Vagina (tissue), 2 donors: ENCODE measurements around the gene SMCO1. TPM values are rescaled to one million over a fixed set of nuclear protein-coding genes. Genes with fewer than 3 reads are reported as not detected.

Source experiments
- DNase-seq, 2 donors: peaks; one replicate each; pipeline ENCODE4 v3.0.0-alpha.2; 2017; ENCODE audit errors: extremely low spot score in 2 of 2
- H3K27ac ChIP-seq: fragments of 200-600 bp; sonication (generic); one replicate; pipeline ENCODE4 v1.5.1; 2019
- H3K27me3 ChIP-seq: fragments of 200-600 bp; sonication (generic); one replicate; pipeline ENCODE4 v1.5.1; 2019
- H3K36me3 ChIP-seq, 2 donors: fragments of 200-600 bp; sonication (generic); one replicate each; pipeline ENCODE4 v1.5.1; 2017 to 2019
- H3K4me1 ChIP-seq: fragments of 200-600 bp; sonication (generic); one replicate; pipeline ENCODE4 v1.5.1; 2019
- H3K4me3 ChIP-seq, 2 donors: fragments of 200-600 bp; sonication (generic); 1 replicate in 1 of 2; 2 replicates in 1 of 2; pipeline ENCODE4 v1.5.1; 2016 to 2019
- H3K9me3 ChIP-seq: fragments of 200-600 bp; sonication (generic); one replicate; pipeline ENCODE4 v1.5.1; 2019
- POLR2A ChIP-seq, 2 donors: fragments of 450-650 bp; IDR thresholded peaks; one replicate each; pipeline ENCODE4 v1.6.1; 2017; ENCODE audit warnings: antibody characterized with exemption in 2 of 2, mild to moderate bottlenecking in 2 of 2, moderate library complexity in 2 of 2
- POLR2AphosphoS5 ChIP-seq, 2 donors: sonication (generic); formaldehyde crosslinking; IDR thresholded peaks; one replicate each; pipeline ENCODE4 v1.9.0; 2017; ENCODE audit warnings: antibody characterized with exemption in 2 of 2, mild to moderate bottlenecking in 2 of 2, low read depth in 1 of 2; ENCODE audit not compliant: insufficient read depth in 1 of 2
- intact Hi-C: fragments of 100-400 bp; cut with DNase I; formaldehyde crosslinking; loops from one replicate; pipeline ENCODE4 v1.15.1; 2023
- total RNA-seq: library from RNA; depleted of rRNA; stranded (reverse); fragments of >200 nt; gene quantifications from one replicate; pipeline ENCODE4 v1.2.3, GENCODE V29; 2016
- TF ChIP-seq, protein P1 (sequence below), 3 experiments: fragments of 450-650 bp in 2 of 3; fragments of 200-600 bp in 1 of 3; sonication (generic) in 1 of 3; IDR thresholded peaks; one replicate each; pipeline ENCODE4 v1.5.1; 2017 to 2019; ENCODE audit warnings: antibody characterized with exemption in 3 of 3, mild to moderate bottlenecking in 2 of 3, moderate library complexity in 2 of 3

Gene SMCO1
- total RNA-seq, 1 donor from 2014 or later: not detected

DNA sequence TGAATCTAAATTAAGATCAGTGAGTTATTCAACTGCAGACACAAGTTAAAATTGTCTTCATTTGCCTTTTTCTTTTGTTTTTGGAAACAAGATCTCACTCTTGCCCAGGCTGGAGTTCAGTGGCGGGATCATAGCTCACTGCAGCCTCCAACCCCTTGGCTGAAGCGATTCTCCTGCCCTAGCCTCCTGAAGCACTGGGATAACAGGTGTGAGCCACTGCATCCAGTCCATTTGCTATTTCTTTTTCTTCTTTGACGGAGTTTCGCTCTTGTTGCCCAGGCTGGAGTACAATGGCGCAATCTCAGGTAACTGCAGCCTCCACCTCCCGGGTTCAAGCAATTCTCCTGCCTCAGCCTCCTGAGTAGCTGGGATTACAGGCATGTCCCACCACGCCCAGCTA lies 21.9 kb downstream of the SMCO1 start:
- Histone ChIP-seq H3K27ac (no peak overlapping the region), H3K27me3 (no peaks in the 10 kb centered on the region), H3K36me3 (no peaks in the 10 kb centered on the region), H3K4me3 (no peak overlapping the region), H3K9me3 (no peaks in the 10 kb centered on the region), H3K4me1 (peaks cover 6% of the 10 kb centered on the region)
- TF ChIP-seq POLR2A (IDR thresholded peaks at IDR 0.05) (no peak), POLR2AphosphoS5 (IDR thresholded peaks at IDR 0.05; ENCODE audit: insufficient read depth in 1 of 2, low read depth in 1 of 2) (no peak)
- TF ChIP-seq, protein P1, sequence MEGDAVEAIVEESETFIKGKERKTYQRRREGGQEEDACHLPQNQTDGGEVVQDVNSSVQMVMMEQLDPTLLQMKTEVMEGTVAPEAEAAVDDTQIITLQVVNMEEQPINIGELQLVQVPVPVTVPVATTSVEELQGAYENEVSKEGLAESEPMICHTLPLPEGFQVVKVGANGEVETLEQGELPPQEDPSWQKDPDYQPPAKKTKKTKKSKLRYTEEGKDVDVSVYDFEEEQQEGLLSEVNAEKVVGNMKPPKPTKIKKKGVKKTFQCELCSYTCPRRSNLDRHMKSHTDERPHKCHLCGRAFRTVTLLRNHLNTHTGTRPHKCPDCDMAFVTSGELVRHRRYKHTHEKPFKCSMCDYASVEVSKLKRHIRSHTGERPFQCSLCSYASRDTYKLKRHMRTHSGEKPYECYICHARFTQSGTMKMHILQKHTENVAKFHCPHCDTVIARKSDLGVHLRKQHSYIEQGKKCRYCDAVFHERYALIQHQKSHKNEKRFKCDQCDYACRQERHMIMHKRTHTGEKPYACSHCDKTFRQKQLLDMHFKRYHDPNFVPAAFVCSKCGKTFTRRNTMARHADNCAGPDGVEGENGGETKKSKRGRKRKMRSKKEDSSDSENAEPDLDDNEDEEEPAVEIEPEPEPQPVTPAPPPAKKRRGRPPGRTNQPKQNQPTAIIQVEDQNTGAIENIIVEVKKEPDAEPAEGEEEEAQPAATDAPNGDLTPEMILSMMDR (IDR thresholded peaks at IDR 0.05): no peak
- DNase-seq: no peak
- intact Hi-C loops: no loop called here

DNA sequence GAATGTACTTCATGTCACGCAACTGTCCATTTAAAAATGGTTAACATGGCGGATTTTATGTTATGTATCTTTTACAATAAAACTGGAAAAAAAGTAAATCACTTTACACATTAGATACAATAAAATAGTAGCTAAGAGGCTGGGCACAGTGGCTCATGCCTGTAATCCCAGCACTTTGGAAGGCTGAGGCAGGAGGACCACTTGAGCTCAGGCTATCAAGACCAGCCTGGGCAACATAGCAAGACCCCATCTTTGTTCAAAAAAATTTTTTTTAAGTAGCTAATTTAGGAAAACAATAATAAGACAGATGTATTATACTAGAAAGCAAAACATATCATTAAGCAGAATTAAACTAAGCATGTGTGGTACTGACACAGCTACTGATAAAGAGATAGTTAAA lies 23.1 kb downstream of the SMCO1 start:
- TF ChIP-seq, protein P1 (IDR thresholded peaks at IDR 0.05): no peak
- TF ChIP-seq POLR2A (IDR thresholded peaks at IDR 0.05) (no peak), POLR2AphosphoS5 (IDR thresholded peaks at IDR 0.05; ENCODE audit: insufficient read depth in 1 of 2, low read depth in 1 of 2) (no peak)
- H3K9me3 ChIP-seq: no peaks in the 10 kb centered on the region
- no peaks in the 10 kb centered on the region for H3K27me3 ChIP-seq
- H3K36me3 ChIP-seq: peaks cover 0 to 4% of the 10 kb centered on the region in 2 donors
- no peak for DNase-seq
- no peaks in the 10 kb centered on the region for H3K4me1 ChIP-seq
- intact Hi-C loops: no loop called here
- no peak overlapping the region for H3K27ac ChIP-seq
- H3K4me3 ChIP-seq: no peak overlapping the region

- Histone ChIP-seq H3K9me3 (no peaks in the 10 kb centered on the region), H3K4me1 (no peaks in the 10 kb centered on the region), H3K36me3 (peaks cover 0 to 26% of the 10 kb centered on the region in 2 donors), H3K27ac (no peak overlapping the region), H3K27me3 (no peaks in the 10 kb centered on the region), H3K4me3 (no peak overlapping the region)
- no peak for TF ChIP-seq POLR2A (IDR thresholded peaks at IDR 0.05)
- no peak for TF ChIP-seq POLR2AphosphoS5 (IDR thresholded peaks at IDR 0.05; ENCODE audit: insufficient read depth in 1 of 2, low read depth in 1 of 2)
- TF ChIP-seq, protein P1 (IDR thresholded peaks at IDR 0.05): no peak
- no peak for DNase-seq
- intact Hi-C loops: no loop called here
These were observed 25.4 kb downstream of the SMCO1 start for GRCh38 chr3:196489747-196490146.

DNA sequence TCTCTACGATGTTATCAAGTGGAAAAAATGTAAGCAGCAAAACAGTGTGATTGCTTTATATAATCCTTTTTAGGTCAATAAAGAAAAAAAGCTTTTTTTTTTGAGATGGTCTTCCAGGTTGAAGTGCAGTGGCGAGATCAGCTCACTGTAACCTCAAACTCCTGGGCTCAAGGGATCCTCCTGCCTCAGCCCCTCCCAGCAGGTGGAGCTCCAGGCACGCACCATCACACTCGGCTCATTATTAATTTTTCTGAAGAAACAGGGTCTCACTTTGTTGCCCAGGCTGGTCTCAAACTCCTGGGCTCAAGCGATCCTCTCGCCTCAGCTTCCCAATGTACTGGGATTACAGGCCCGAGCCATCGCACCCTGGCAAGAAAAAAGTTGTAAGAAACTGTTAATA lies 28.9 kb downstream of the SMCO1 start:
- Histone ChIP-seq H3K36me3 (peaks cover 8 to 59% of the 10 kb centered on the region in 2 donors), H3K4me1 (no peaks in the 10 kb centered on the region), H3K4me3 (no peak overlapping the region), H3K27ac (no peak overlapping the region), H3K9me3 (no peaks in the 10 kb centered on the region), H3K27me3 (no peaks in the 10 kb centered on the region)
- no peak for DNase-seq
- no peak for TF ChIP-seq POLR2A (IDR thresholded peaks at IDR 0.05)
- no peak for TF ChIP-seq POLR2AphosphoS5 (IDR thresholded peaks at IDR 0.05; ENCODE audit: insufficient read depth in 1 of 2, low read depth in 1 of 2)
- TF ChIP-seq, protein P1 (IDR thresholded peaks at IDR 0.05): no peak
- intact Hi-C loops: no loop called here

- no peaks in the 10 kb centered on the region for H3K27me3 ChIP-seq
- no peaks in the 10 kb centered on the region for H3K9me3 ChIP-seq
- H3K27ac ChIP-seq: no peak overlapping the region
- TF ChIP-seq, protein P1 (IDR thresholded peaks at IDR 0.05): no peak
- TF ChIP-seq POLR2A (IDR thresholded peaks at IDR 0.05): no peak
- no peak for TF ChIP-seq POLR2AphosphoS5 (IDR thresholded peaks at IDR 0.05; ENCODE audit: insufficient read depth in 1 of 2, low read depth in 1 of 2)
- intact Hi-C loops: no loop called here
- H3K4me3 ChIP-seq: no peak overlapping the region
- no peak for DNase-seq
- peaks cover 4 to 64% of the 10 kb centered on the region in 2 donors for H3K36me3 ChIP-seq
- no peaks in the 10 kb centered on the region for H3K4me1 ChIP-seq
These were observed 37.5 kb downstream of the SMCO1 start for GRCh38 chr3:196477678-196478077.
